HG02970 (cell line): ENCODE measurements around the gene CETN2.
"Not testable (repeated sequence)": the region's sequence is repeated elsewhere in the genome, so short reads cannot be mapped to it uniquely, and the experiment has no call there.

Experiments
- ATAC-seq: cut with Tn5 transposase; IDR thresholded peaks from one replicate; pipeline ENCODE4 v1.9.1; 2021; ENCODE audit warnings: mild to moderate bottlenecking, moderate library complexity, moderate number of reproducible peaks; ENCODE audit not compliant: unreplicated experiment, low FRiP score

Gene CETN2

GRCh38 chrX:152830312-152831305, at the start of gene CETN2, which contains the start of gene NSDHL:
TSS of gene CETN2 (minus strand) at chrX:152830757. CDS start at chrX:152830710, 47 bp downstream.
TSS of gene NSDHL (plus strand) at chrX:152831063. CDS start at chrX:152846325, 15,262 bp downstream.
- ATAC-seq = peak; percentile 99

- ATAC-seq = no peak
Observed at GRCh38 chrX:152878976-152879755, 48.6 kb upstream of the CETN2 start.

- ATAC-seq = no peak
Observed at GRCh38 chrX:152876931-152877840, 46.6 kb upstream of the CETN2 start.

- ATAC-seq = no peak
Observed at GRCh38 chrX:152873361-152873760, 42.8 kb upstream of the CETN2 start.

- ATAC-seq = no peak
Observed at GRCh38 chrX:152872522-152872921, 42.0 kb upstream of the CETN2 start.

GRCh38 chrX:152871260-152871659, 40.7 kb upstream of the CETN2 start:
- ATAC-seq = no peak

- ATAC-seq = no peak
Observed at GRCh38 chrX:152869972-152870371, 39.4 kb upstream of the CETN2 start.

GRCh38 chrX:152866386-152866785, 35.8 kb upstream of the CETN2 start:
- ATAC-seq = no peak

GRCh38 chrX:152865232-152865920, 34.8 kb upstream of the CETN2 start:
- ATAC-seq = no peak

GRCh38 chrX:152861826-152862225, 31.3 kb upstream of the CETN2 start:
- no peak for ATAC-seq

- no peak for ATAC-seq
Observed at GRCh38 chrX:152861116-152861515, 30.6 kb upstream of the CETN2 start.

GRCh38 chrX:152853986-152854385, 23.4 kb upstream of the CETN2 start:
- ATAC-seq = no peak

- ATAC-seq = no peak
Observed at GRCh38 chrX:152850465-152850864, 19.9 kb upstream of the CETN2 start.

GRCh38 chrX:152847281-152847680, 16.7 kb upstream of the CETN2 start:
- no peak for ATAC-seq

- no peak for ATAC-seq
Observed at GRCh38 chrX:152845618-152846240, 15.2 kb upstream of the CETN2 start.

GRCh38 chrX:152844256-152844655, 13.7 kb upstream of the CETN2 start:
- ATAC-seq = no peak

GRCh38 chrX:152843852-152844251, 13.3 kb upstream of the CETN2 start:
- ATAC-seq = no peak

- no peak for ATAC-seq
Observed at GRCh38 chrX:152842772-152843338, 12.3 kb upstream of the CETN2 start.

GRCh38 chrX:152835470-152835869, 4.9 kb upstream of the CETN2 start:
- ATAC-seq = not testable (repeated sequence)
